GM19397 (cell line): Measurements from ENCODE around the gene FGF23.
"Not testable (repeated sequence)": the region's sequence is repeated elsewhere in the genome, so short reads cannot be mapped to it uniquely, and the experiment has no call there.

Experiments used
- ATAC-seq: cut with Tn5 transposase; IDR thresholded peaks from one replicate; pipeline ENCODE4 v1.9.1; 2021; ENCODE audit warnings: mild to moderate bottlenecking, moderate library complexity; ENCODE audit not compliant: unreplicated experiment

The FGF23 gene

GRCh38 chr12:4379405-4379804 is at the start of gene FGF23:
Gene FGF23, minus strand, starts transcription at chr12:4379712. Its CDS starts 130 bp downstream, at chr12:4379582.
- ATAC-seq = no peak

GRCh38 chr12:4424422-4424821 is 44.9 kb upstream of the FGF23 start:
- ATAC-seq = no peak

- no peak for ATAC-seq
Measured at GRCh38 chr12:4423528-4424195, 44.1 kb upstream of the FGF23 start.

GRCh38 chr12:4422985-4423384 is 43.5 kb upstream of the FGF23 start:
- no peak for ATAC-seq

- no peak for ATAC-seq
Measured at GRCh38 chr12:4421590-4422031, 42.1 kb upstream of the FGF23 start.

- ATAC-seq = no peak
Measured at GRCh38 chr12:4420138-4420670, 40.7 kb upstream of the FGF23 start.

GRCh38 chr12:4418913-4419312 is 39.4 kb upstream of the FGF23 start:
- no peak for ATAC-seq

GRCh38 chr12:4417936-4418335 is 38.4 kb upstream of the FGF23 start:
- no peak for ATAC-seq

- ATAC-seq = no peak
Measured at GRCh38 chr12:4417455-4417854, 37.9 kb upstream of the FGF23 start.

- no peak for ATAC-seq
Measured at GRCh38 chr12:4416276-4416675, 36.8 kb upstream of the FGF23 start.

GRCh38 chr12:4412465-4412864 is 33.0 kb upstream of the FGF23 start:
- ATAC-seq = no peak

- ATAC-seq = no peak
Measured at GRCh38 chr12:4412056-4412455, 32.5 kb upstream of the FGF23 start.

- no peak for ATAC-seq
Measured at GRCh38 chr12:4407136-4407535, 27.6 kb upstream of the FGF23 start.

GRCh38 chr12:4404877-4405637 is 25.5 kb upstream of the FGF23 start:
- ATAC-seq = not testable (repeated sequence)

- ATAC-seq = no peak
Measured at GRCh38 chr12:4402996-4403395, 23.5 kb upstream of the FGF23 start.

- ATAC-seq = no peak
Measured at GRCh38 chr12:4401117-4401516, 21.6 kb upstream of the FGF23 start.

GRCh38 chr12:4395818-4396217 is 16.3 kb upstream of the FGF23 start:
- no peak for ATAC-seq

- no peak for ATAC-seq
Measured at GRCh38 chr12:4393211-4393610, 13.7 kb upstream of the FGF23 start.

- ATAC-seq = no peak
Measured at GRCh38 chr12:4392223-4392742, 12.8 kb upstream of the FGF23 start.

- ATAC-seq = no peak
Measured at GRCh38 chr12:4388662-4389061, 9.2 kb upstream of the FGF23 start.

GRCh38 chr12:4388032-4388431 is 8.5 kb upstream of the FGF23 start:
- ATAC-seq = no peak

- ATAC-seq = no peak
Measured at GRCh38 chr12:4387607-4388006, 8.1 kb upstream of the FGF23 start.
